Activated B cell treated with CpG ODN at 0.5 μM for 24 hours (primary cell): ENCODE results near the gene LCOR. TPM values are rescaled to one million over a fixed set of nuclear protein-coding genes. Genes with fewer than 3 reads are reported as not detected.
"Not testable (repeated sequence)": the region's sequence is repeated elsewhere in the genome, so short reads cannot be mapped to it uniquely, and the experiment has no call there.

Experiments
- ATAC-seq: fragments of 200-7000 bp; cut with Tn5 transposase; one replicate; pipeline ENCODE4 v1.10.0; 2021; ENCODE audit warnings: low read depth, mild to moderate bottlenecking, moderate library complexity
- CTCF ChIA-PET: fragments of 350-600 bp; sonication (Branson Sonifier 250); formaldehyde crosslinking; loops from one replicate; lab custom pipeline; 2021; ENCODE audit warnings: antibody characterized with exemption; lab: Charles Lee
- POLR2A ChIA-PET: fragments of 350-600 bp; sonication (Branson Sonifier 250); formaldehyde crosslinking; loops from one replicate; lab custom pipeline; 2021; ENCODE audit warnings: antibody characterized with exemption; lab: Charles Lee
- DNase-seq: peaks from one replicate; pipeline ENCODE4 v3.0.0; 2022
- H3K27ac Mint-ChIP-seq: one replicate; pipeline ENCODE4 v1.8.0; 2020; ENCODE audit warnings: mixed read lengths
- H3K27me3 Mint-ChIP-seq: one replicate; pipeline ENCODE4 v1.8.0; 2021; ENCODE audit warnings: mixed read lengths
- H3K36me3 Mint-ChIP-seq: one replicate; pipeline ENCODE4 v1.8.0; 2021; ENCODE audit warnings: low read depth, mixed read lengths
- H3K4me1 Mint-ChIP-seq: one replicate; pipeline ENCODE4 v1.8.0; 2021; ENCODE audit warnings: mixed read lengths
- H3K4me3 Mint-ChIP-seq: one replicate; pipeline ENCODE4 v1.8.0; 2020; ENCODE audit warnings: mild to moderate bottlenecking, mixed read lengths
- H3K9me3 Mint-ChIP-seq: one replicate; pipeline ENCODE4 v1.8.0; 2020; ENCODE audit warnings: mixed read lengths
- intact Hi-C: fragments of 100-400 bp; cut with micrococcal nuclease; formaldehyde crosslinking; loops from one replicate; pipeline ENCODE4 v1.15.1; 2024
- total RNA-seq: library from RNA; stranded (reverse); gene quantifications from 2 replicates; pipeline ENCODE4 v1.2.3, GENCODE V29; 2022
- TF ChIP-seq, protein P1 (sequence below): fragments of 200-600 bp; IDR thresholded peaks from one replicate; pipeline ENCODE4 v1.8.0; 2022; ENCODE audit warnings: antibody characterized with exemption, mild to moderate bottlenecking

Gene LCOR
- total RNA-seq, 1 donor from 2014 or later: 54.9 TPM

DNA sequence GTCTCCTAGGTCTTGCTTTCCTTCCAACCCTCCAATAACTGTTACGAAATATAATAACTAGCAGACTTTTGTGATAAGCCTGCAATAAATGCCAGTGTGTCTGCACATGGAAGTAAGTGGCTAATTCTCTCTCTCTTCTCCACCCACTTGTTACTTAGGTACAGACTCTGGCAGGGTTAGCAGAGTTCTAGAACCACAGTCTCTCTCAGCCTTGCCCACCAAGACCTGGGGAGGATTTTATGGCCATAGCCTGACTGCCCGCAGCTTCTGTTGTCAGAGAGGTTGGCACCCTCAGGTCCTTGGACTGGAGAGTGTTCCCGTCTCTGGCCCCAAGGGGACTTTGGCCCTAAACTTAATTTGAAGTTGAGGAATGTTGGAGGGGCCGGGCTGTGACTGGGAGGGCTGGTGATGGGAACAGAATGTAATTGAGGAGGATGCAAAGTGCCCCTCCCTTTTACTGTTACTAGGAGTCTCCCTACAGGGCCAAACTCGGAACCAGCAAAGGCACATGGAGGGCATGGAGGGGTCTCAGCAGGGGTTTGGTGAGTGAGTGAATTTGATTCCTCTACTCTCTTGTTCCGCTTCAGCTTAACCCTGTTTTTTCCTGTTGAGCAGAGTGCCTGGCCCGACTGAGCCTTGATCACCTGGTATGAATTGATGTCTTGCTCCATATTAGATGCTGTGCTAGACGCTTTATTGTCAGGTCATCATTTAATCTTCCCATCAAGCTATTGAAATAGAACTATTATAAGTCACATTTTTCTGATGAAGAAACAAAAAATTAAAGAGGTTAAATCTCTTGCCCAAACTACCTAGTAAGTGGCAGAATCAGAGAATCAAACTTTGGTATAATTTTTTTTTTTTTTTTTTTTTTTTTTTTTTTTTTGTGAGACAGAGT is 37.0 kb upstream of the LCOR start:
- Mint-ChIP-seq H3K4me1 (peaks cover 4% of the 10 kb centered on the region), H3K9me3 (no peaks in the 10 kb centered on the region), H3K4me3 (no peak overlapping the region), H3K27me3 (no peaks in the 10 kb centered on the region), H3K36me3 (no peaks in the 10 kb centered on the region), H3K27ac (no peak overlapping the region)
- POLR2A ChIA-PET: interaction anchor here (0.6 to 0.8 kb wide), 3 partner anchors 86 to 733 kb away, joined by 3 read pairs; no protein-coding TSS in a partner anchor
- ATAC-seq: no peak
- DNase-seq: no peak
- TF ChIP-seq, protein P1, sequence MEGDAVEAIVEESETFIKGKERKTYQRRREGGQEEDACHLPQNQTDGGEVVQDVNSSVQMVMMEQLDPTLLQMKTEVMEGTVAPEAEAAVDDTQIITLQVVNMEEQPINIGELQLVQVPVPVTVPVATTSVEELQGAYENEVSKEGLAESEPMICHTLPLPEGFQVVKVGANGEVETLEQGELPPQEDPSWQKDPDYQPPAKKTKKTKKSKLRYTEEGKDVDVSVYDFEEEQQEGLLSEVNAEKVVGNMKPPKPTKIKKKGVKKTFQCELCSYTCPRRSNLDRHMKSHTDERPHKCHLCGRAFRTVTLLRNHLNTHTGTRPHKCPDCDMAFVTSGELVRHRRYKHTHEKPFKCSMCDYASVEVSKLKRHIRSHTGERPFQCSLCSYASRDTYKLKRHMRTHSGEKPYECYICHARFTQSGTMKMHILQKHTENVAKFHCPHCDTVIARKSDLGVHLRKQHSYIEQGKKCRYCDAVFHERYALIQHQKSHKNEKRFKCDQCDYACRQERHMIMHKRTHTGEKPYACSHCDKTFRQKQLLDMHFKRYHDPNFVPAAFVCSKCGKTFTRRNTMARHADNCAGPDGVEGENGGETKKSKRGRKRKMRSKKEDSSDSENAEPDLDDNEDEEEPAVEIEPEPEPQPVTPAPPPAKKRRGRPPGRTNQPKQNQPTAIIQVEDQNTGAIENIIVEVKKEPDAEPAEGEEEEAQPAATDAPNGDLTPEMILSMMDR: no peak
- intact Hi-C loops: no loop called here
- CTCF ChIA-PET: no interaction called here

DNA sequence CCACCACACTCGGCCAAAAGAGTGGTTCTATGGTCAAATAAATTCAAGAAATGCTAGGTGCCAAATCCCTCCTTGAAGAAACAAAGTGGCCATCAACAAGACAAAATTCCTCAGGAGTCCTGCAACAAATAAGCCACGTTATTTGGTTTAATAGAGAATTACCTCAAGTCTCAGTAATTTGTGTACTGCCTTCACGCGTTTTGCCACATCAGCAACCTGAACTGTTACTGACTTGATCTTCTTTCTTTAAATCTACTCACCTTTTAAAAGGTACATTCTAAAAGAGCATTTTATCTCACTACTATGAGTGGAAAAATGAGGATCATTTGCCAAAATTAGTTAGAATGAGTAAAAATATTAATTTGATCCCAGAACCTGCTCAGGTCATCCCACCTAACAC is 34.6 kb upstream of the LCOR start:
- intact Hi-C loops: no loop called here
- no peak overlapping the region for H3K4me3 Mint-ChIP-seq
- H3K9me3 Mint-ChIP-seq: no peaks in the 10 kb centered on the region
- POLR2A ChIA-PET: no interaction called here
- no peak for DNase-seq
- no peaks in the 10 kb centered on the region for H3K36me3 Mint-ChIP-seq
- TF ChIP-seq, protein P1: no peak
- no peak for ATAC-seq
- no peaks in the 10 kb centered on the region for H3K4me1 Mint-ChIP-seq
- H3K27me3 Mint-ChIP-seq: no peaks in the 10 kb centered on the region
- CTCF ChIA-PET: no interaction called here
- no peak overlapping the region for H3K27ac Mint-ChIP-seq

DNA sequence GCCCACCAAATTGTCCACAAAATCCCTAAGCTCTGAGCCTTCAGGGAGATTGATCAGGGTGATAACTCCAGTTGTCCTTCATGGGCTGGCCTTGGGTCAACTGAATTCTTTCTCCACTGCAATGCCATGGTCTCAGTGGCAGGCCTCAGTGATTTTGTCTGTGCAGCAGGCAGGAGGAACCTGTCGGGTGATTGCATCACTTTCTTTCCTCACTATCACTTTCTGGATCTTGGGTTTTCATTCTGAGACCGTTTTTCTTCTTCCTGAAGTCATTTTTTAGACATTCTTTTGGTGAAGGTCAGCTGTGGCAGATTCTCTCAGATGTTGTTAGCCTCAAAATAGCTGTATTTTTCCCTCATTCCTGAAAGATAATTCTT is 28.8 kb upstream of the LCOR start:
- H3K4me3 Mint-ChIP-seq: no peak overlapping the region
- DNase-seq (no peak), ATAC-seq (no peak)
- H3K36me3 Mint-ChIP-seq: peaks cover 3% of the 10 kb centered on the region
- no peaks in the 10 kb centered on the region for H3K27me3 Mint-ChIP-seq
- TF ChIP-seq, protein P1: no peak
- peaks cover 6% of the 10 kb centered on the region for H3K9me3 Mint-ChIP-seq
- intact Hi-C loops: no loop called here
- POLR2A ChIA-PET: no interaction called here
- CTCF ChIA-PET: no interaction called here
- H3K4me1 Mint-ChIP-seq: no peaks in the 10 kb centered on the region
- no peak overlapping the region for H3K27ac Mint-ChIP-seq

DNA sequence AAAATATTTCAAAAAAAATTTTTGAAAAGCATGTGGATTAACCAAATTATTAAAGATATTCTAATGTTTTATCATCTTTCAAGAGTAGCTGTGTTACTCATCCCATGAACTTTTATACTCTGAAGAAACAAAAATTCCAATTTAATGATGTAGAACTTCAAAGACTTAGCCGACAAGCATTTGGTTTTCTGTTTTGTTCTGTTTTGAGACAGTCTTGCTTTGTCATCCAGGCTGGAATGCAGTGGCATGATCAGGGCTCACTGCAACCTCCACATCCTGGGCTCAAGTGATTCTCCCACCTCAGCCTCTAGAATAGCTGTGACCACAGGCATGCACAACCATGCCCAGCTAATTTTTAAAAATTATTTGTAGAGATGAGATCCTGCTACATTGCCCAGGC is 17.8 kb upstream of the LCOR start:
- Mint-ChIP-seq H3K9me3 (no peaks in the 10 kb centered on the region), H3K27ac (no peak overlapping the region), H3K4me1 (peaks cover 6% of the 10 kb centered on the region), H3K4me3 (no peak overlapping the region), H3K27me3 (no peaks in the 10 kb centered on the region), H3K36me3 (no peaks in the 10 kb centered on the region)
- TF ChIP-seq, protein P1: no peak
- POLR2A ChIA-PET: no interaction called here
- intact Hi-C loops: no loop called here
- DNase-seq (no peak), ATAC-seq (no peak)
- CTCF ChIA-PET: no interaction called here

DNA sequence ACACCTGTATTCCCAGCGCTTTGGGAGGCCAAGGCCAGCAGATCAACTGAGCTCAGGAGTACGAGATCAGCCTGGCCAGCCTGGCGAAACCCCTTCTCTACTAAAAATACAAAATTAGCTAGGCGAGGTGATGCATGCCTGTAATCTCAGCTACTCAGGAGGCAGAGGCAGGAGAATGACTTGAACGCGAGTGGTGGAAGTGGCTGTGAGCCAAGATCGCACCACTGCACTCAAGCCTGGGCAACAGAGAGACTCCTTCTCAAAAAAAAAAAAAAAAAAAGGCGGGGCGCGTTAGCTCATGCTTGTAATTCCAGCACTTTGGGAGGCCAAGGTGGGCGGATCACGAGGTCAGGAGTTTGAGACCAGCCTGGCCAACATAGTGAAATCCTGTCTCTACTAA is 13.1 kb upstream of the LCOR start:
- H3K27me3 Mint-ChIP-seq, DNase-seq, ATAC-seq, CTCF ChIA-PET, H3K4me3 Mint-ChIP-seq, H3K4me1 Mint-ChIP-seq, H3K9me3 Mint-ChIP-seq, H3K27ac Mint-ChIP-seq, intact Hi-C loops, H3K36me3 Mint-ChIP-seq: not testable (repeated sequence)
- POLR2A ChIA-PET: interaction anchor here (0.6 to 0.7 kb wide), 3 partner anchors 113 to 173 kb away, joined by 3 to 6 read pairs (median 6); no protein-coding TSS in a partner anchor
